Peyer's patch (tissue), 4 donors: Measurements from ENCODE around the gene EPB41L4B.

Experiments used
- CTCF ChIP-seq, 6 experiments: fragments of 450-650 bp in 4 of 6; fragments of 200-600 bp in 2 of 6; sonication (generic) in 1 of 6; IDR thresholded peaks; one replicate each; pipeline ENCODE4 v1.5.1; 2017 to 2019; ENCODE audit warnings: antibody characterized with exemption in 6 of 6, mild to moderate bottlenecking in 3 of 6, moderate library complexity in 1 of 6
- POLR2A ChIP-seq, 2 donors: fragments of 450-650 bp; IDR thresholded peaks; one replicate each; pipeline ENCODE4 v1.5.1; 2017; ENCODE audit warnings: antibody characterized with exemption in 2 of 2, mild to moderate bottlenecking in 2 of 2, moderate library complexity in 2 of 2

GRCh38 chr9:109320742-109321448 lies at the start of gene EPB41L4B:
- TF ChIP-seq CTCF (IDR thresholded peaks at IDR 0.05) (peak in 5 of 6 experiments; percentile 38 to 99 (median 99)), POLR2A (IDR thresholded peaks at IDR 0.05) (peak in 1 of 2 donors; percentile 28)
